GM19438 (cell line): ENCODE data around the gene SESN1.

ENCODE experiments used
- ATAC-seq: cut with Tn5 transposase; IDR thresholded peaks from one replicate; pipeline ENCODE4 v1.9.1; 2021; ENCODE audit warnings: low read depth; ENCODE audit not compliant: unreplicated experiment

The SESN1 gene

DNA sequence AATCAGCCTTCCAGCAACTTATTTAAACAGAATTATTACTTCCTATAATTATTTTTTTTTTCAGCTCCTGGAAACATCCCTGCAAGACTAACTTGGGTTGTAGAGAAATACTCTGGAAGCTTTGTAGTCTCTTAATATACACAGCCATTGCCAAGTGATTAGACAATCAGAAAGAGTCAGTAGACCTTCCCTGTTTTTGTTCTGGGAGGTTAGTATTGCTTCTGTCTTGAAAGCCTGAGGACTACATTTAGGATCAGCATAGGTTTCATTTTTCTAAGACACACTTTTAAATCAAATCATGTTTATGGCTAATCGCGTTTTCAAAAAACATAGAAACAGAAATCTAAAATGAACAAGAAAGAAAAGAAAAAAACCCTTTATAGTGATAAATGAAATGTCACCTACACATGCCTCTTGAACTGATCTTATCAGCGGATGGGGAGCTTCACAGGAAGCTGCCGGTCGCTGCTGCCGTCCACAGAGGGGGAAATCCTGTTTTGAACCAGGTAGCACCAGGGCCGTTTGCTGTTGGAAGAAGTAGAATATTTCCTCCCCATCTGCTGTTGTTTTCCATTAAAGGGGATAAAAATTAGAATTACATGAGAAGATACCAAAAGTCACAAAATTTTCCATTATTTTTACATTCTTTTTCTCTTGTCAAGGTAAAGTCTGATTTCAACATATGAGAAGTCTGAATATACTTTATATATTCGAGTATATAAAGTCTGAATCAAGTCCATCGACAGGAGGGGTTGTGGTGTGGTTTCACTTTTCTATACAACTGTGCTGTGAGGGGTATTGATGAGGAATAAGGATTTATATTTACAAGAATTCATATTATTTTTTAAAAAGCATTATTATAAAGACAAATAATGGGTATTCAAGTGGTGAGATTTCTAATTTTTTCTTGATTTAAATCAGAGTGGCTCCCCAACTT, 151.8 kb downstream of the SESN1 start:
- ATAC-seq, result no peak

DNA sequence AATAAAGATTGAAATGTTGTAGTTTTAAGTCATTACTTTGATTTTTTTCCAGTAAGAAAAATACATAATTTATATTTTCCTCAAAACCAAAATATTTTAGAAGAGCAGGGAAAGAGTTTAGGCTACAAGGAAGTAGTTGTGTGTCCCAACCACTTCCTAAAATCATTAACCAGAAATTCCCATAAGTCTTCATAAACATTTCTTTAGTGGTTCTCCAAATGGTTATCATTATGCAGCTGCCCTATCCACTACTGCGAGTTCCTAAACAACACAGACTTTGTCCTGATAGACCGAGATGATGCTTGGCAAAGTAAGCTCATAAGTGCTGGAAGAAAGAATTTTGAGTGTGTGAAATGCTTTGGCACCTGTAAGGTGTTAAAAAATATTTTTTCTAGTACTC, 152.8 kb downstream of the SESN1 start:
- ATAC-seq, result no peak

DNA sequence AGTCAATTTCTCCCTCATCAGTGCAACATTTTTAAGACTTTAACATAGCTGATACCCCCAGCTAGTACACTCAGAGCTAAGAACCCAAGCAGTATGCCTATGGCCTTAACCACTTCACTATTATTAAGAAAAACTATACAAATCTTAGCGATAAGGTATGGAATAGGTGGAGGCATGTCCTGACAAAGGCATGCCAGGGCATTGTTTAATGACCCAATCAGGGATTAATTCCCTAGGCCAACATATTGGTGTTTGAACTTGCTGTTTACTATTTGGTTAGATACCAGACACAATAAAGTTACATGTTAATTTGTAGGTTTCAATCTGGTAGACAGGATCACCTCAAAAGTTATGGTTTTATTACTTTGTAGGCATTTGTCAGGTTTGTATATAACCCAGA, 153.4 kb downstream of the SESN1 start:
- no peak for ATAC-seq

DNA sequence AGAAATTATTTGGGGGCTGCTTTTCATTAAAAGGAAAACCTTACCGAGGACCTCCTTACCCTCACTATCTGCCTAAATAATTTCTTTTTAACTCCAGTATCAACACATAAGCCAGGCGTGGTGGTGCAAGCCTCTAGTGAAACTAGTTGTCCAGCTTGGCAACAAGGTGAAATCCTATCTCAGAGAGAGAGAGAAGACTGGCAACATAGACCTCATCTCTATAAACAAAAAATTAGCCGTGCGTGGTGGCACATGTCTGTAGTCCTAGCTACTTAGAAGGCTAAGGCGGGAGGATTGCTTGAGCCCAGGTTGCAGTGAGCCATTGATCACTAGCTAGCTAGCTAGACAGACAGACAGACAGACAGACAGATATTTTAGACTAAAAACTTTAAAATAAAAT, 153.9 kb downstream of the SESN1 start:
- ATAC-seq, result no peak

DNA sequence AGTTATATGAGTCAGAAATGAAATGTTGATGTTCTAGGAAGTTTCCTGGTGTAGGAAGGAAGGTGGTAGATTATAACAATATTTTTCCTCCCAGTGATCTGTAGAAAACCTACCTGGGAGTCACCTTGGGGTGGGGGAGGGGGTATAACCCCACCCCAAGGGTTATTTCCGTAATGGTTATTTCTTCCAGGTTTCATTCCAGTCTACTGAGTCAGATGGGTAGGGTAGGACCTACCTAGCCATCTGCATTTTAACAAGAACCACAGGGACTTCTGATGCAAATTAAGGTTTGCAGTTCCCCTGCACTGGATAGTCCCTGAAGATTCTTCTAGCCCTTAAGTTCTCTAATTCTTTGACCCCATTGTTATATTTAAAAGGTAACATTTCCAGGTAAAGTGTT, 157.5 kb downstream of the SESN1 start:
- no peak for ATAC-seq
